NCI-H146 treated with DMSO at 0.1 percent for 48 hours (cell line): ENCODE data around the gene CENPX.

ENCODE experiments used
- DNase-seq: peaks from one replicate; lab custom pipeline; 2025; ENCODE audit not compliant: unreplicated experiment; lab: John Stamatoyannopoulos, UW

The CENPX gene

GRCh38 chr17:82023447-82024241 lies 966 bp upstream of the CENPX start:
- DNase-seq = peak; percentile 25

- DNase-seq = peak; percentile 99
Observed at GRCh38 chr17:82022981-82023446, 336 bp upstream of the CENPX start, which contains the start of gene LRRC45. LRRC45 (plus strand) TSS chr17:82023305; CDS start chr17:82023644, 339 bp downstream.

GRCh38 chr17:82021900-82022309 lies 773 bp downstream of the CENPX start:
- no peak for DNase-seq

- DNase-seq = no peak
Observed at GRCh38 chr17:82021107-82021899, 1.4 kb downstream of the CENPX start.

- no peak for DNase-seq
Observed at GRCh38 chr17:82020572-82021106, 2.0 kb downstream of the CENPX start.

- DNase-seq = no peak
Observed at GRCh38 chr17:82019690-82020571, 2.7 kb downstream of the CENPX start.

GRCh38 chr17:82018989-82019689 lies 3.5 kb downstream of the CENPX start:
- no peak for DNase-seq

- peak; percentile 17 for DNase-seq
Observed at GRCh38 chr17:82018152-82018988, 4.3 kb downstream of the CENPX start.

- DNase-seq = no peak
Observed at GRCh38 chr17:82017612-82018151, 5.0 kb downstream of the CENPX start.

GRCh38 chr17:82016875-82017459 lies 5.7 kb downstream of the CENPX start:
- no peak for DNase-seq

- DNase-seq = no peak
Observed at GRCh38 chr17:82016061-82016874, 6.4 kb downstream of the CENPX start.

GRCh38 chr17:82015311-82015971 lies 7.2 kb downstream of the CENPX start:
- no peak for DNase-seq

GRCh38 chr17:82014971-82015310 lies 7.7 kb downstream of the CENPX start:
- DNase-seq = no peak

- DNase-seq = no peak
Observed at GRCh38 chr17:82014432-82014831, 8.2 kb downstream of the CENPX start.

- no peak for DNase-seq
Observed at GRCh38 chr17:82013772-82014321, 8.8 kb downstream of the CENPX start.

GRCh38 chr17:82013341-82013740 lies 9.3 kb downstream of the CENPX start:
- DNase-seq = no peak
